NCI-H2107 treated with DMSO at 0.1 percent for 48 hours (cell line): Measurements from ENCODE around the gene CCDC178.
"Not testable (repeated sequence)": the region's sequence is repeated elsewhere in the genome, so short reads cannot be mapped to it uniquely, and the experiment has no call there.

Source experiments
- DNase-seq: peaks from one replicate; lab custom pipeline; 2025; ENCODE audit not compliant: unreplicated experiment; lab: John Stamatoyannopoulos, UW

Gene CCDC178

DNA sequence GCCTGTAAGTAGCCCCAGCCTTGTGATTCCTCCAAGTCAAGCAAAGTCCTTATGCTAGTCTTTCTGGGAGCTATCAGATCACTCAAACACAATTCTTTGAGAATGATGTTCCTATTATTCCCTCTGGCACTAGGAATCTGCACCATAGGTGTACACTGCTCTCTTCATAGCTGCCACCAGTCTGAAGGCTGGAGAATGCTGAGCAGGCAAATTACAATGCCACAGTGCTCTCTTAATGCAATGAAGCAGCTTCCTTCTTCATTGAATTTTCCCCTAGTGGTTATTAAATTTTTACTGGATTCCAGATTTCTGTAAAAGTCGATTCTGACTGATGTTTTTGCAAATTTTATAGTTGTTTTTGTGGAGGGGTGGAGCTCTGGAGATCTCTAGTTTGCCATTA is 84.8 kb downstream of the CCDC178 start:
- no peak for DNase-seq

DNA sequence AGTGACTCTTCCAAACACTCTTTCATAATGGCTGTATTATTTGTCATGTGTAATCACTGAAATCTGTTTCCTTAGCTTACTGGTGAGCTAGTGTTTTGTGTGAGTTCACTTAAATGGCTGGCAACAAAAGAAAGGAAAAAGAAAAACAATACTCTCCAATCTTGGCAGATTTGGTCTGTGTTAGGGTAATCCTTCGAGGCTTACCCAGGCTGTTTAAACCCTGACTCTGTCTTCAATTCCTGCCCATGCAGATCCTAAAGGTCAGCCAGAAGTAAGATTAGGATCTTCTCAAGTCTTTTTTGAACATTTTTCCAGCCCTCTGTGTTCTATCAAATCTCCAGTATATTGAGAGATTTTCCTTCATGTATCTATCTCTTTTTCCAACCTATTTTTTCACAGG is 85.3 kb downstream of the CCDC178 start:
- DNase-seq, result no peak

DNA sequence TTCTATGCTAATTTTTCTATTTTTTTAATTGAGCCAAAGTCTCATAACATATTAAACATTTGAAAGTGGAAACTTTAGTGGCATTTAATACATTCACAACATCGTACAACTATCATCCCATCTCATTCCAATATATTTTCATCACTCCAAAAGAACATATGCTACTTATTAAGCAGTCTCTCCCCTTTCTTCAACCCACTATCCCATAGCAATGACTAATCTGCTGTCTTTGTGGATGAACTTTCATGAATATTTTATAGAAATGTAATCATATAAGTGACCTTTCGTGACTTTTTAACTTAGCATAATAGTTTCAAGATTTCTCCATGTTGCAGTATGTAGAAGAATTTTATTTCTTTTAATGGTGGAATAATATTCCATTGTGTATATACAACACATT is 90.3 kb downstream of the CCDC178 start:
- DNase-seq, result no peak

- not testable (repeated sequence) for DNase-seq
These were observed 100.8 kb downstream of the CCDC178 start for GRCh38 chr18:33339733-33340132.

DNA sequence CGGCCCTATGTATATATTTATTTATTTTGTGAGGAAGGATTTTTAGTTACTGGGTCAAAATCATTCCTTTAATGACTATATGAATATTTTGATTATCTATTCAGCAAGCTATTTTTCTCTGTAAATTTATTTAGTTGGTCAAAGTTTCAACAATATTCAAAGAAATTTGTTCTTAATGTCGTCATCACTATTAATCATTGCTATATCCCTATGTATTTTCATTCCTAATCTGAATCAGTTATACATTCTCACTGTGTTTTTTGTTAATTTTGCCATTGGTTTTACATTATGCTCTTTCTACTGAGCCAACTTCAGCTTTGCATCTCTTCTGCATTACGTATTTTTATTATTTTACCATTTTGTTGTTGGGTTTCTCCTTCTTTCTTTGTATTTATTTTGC is 105.7 kb downstream of the CCDC178 start:
- DNase-seq, result no peak

DNA sequence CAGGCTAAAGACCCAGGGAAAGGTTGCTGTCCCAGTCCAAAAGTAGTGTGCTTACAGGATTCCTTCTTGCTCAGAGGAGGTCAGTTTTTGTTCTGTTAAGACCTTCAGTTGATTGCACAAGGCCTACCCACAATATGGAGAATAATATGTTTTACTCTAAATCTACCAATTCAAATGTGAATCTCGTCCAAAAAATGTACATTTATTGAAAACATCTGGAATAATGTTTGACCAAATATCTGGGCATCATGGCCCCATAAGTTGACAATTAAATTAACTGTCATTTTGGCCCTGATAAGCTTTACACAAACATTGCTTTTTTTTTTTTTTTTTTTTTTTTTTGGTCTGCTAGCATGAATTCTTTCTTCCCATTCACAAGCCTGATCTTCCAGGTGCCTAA is 109.8 kb downstream of the CCDC178 start:
- no peak for DNase-seq

DNA sequence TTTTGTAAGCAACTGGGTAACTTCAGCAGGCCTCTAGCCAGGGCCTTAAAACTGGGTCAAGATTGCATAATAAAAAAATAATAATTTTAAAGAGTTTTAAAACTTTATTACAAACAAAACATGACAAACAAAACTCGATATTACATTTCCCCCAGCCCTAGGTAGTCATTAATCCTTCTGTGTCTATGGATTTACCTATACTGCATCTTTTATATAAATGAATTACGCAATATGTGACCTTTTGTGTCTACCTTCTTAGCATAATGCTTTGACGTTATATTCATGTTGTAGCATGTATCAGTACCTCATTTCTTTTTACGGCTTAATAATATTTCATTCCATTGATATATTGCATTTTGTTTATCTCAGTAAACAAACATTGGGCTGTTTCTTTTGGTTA is 113.5 kb downstream of the CCDC178 start:
- DNase-seq, result no peak

DNA sequence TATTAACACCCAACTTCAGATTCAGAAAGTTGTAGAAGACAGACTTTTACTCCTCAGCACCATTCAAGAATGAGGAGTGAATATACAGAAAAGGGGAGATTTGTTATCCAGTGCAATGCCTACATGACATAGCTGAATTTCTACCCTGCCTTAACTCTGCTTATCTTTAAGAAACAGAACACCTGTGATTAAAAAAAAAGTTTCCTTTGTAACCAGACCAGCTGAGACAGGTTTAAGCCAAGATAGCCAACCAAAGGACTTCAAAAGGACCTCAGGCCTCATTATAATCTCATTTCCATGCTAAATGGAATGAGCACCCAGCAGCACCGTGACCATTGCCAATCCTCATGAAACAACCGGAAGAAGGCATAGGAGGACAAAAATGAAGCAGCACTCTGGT is 122.9 kb downstream of the CCDC178 start:
- no peak for DNase-seq

- DNase-seq, result no peak
These were observed 124.4 kb downstream of the CCDC178 start for GRCh38 chr18:33316146-33316587.

GRCh38 chr18:33307520-33307919 is 133.0 kb downstream of the CCDC178 start:
- DNase-seq, result no peak

GRCh38 chr18:33304277-33304676 is 136.2 kb downstream of the CCDC178 start:
- DNase-seq, result no peak

DNA sequence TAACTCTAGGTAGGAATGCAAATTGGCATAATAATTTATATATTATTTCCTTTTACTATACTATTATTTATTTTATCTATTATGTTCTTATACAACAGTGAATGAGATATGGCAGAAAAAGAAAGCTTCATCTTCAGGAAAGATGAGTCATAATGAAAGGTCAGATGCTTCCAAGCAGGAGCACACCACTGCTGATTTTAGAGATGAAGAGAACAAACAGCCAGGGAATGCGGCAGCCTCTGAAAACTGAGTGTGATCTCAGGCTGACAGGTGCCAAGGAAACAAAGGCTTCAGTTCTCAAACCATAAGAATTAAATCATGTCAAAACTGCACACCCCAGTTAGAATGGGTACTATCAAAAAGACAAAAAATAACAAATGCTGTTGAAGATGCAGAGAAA is 149.0 kb downstream of the CCDC178 start:
- no peak for DNase-seq

- no peak for DNase-seq
These were observed 152.3 kb downstream of the CCDC178 start for GRCh38 chr18:33288082-33288716.

DNA sequence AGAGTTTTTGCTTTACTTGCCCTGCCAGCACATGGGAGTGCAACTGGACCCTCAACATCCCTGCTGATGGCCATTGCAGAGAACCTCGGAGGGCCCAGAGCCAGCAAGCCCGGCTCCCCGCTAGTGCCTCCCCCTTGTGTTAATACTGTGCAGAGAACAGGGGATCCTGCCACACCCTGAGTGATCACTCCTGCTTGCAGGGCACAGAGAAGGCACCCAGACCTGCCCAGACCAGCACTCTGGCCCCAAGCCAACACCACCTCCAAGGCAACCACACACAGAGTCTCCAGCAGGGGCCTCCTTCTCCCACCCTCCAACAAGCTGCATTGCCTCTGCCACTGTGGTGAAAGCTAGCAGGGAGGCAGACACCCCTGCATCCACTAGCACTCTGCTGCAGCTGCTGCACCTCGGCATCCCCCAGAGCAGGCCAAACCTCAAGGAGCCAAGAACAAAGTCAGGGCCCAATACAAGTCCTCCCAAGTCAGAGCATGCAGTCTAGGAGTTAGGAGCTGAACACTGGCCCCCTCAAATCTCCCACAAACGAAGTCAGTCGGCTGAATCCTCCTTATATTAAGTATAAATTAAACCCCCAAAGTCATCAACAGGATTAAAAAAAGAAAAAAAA is 157.7 kb downstream of the CCDC178 start:
- DNase-seq, result no peak

DNA sequence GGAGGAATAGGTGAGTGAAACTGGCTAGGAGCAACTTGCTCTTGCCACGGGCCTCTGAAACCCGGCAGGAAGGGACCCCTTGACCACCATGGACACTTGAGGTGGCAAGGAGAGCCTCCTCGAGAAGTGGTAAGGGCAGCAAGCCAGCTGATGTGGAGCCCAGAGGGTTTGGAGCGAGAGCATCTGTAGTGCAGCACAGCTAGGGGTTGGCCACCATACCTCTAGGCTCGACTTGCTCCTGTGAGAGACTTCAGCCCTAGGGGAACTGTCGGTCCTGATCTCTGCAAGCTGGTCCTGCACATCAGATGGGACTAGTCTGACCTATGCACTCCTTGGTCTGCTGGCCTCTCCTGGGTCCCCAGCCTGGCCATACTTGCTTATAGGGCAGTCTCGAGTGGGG is 158.4 kb downstream of the CCDC178 start:
- DNase-seq, result no peak

DNA sequence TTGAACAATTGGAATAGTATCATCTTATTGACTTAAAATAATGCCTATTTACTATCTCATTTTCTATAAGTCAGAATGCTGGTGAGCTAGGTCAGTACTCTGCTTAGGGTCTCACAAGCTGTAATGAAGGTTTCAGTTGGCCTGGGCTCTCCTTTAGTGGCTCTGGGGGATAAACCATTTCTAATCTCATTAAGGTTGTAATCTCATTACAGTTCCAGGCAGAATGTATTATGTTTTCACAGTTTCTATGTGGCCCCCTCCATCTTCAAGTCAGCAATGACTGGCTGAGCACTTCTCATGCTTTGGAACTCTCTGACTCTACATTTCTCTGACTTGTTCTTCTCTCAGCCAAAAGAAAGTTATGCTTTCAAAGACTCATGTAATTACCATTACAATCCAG is 163.1 kb downstream of the CCDC178 start:
- DNase-seq, result no peak

- DNase-seq, result no peak
These were observed 164.7 kb downstream of the CCDC178 start for GRCh38 chr18:33275843-33276242.

- no peak for DNase-seq
These were observed 170.2 kb downstream of the CCDC178 start for GRCh38 chr18:33270297-33270696.

DNA sequence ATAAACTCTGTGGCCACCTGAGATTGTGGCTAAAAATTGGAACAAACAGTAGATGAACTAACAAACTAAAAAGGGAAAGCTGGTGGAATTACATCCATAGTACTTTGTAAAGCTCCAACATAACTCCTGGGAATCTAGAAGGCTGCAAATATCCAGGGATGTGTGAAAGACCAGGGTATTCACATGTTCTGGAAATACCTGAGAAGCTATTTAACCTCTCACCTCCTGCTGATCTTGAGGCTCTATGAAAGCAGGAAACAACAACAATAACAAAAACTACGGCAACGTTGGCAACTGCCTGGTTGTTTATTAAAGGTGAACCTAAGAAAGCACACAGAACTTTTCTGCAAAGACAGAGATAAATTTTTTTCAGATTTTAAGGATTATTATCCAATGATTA is 171.3 kb downstream of the CCDC178 start:
- no peak for DNase-seq

DNA sequence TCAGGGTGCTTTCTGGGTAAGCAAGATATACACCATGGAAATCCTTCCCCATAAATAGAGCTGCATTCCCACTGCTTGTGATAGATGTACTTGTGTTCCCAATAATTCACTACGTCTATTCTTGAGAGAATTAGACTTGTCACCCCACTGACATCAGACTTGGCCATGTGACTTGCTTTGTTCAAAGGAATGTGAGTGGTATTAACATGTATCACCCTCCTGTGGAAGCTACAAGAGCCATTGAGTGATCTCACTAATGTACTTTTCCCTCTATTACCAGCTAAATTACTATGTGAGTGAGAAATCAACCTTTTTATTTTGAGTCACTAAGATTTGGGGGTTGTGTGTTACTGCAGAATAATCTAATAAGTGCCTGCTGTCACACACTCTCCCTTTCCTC is 176.0 kb downstream of the CCDC178 start:
- no peak for DNase-seq

GRCh38 chr18:33239298-33239697 is 201.2 kb downstream of the CCDC178 start:
- DNase-seq, result no peak

GRCh38 chr18:33232318-33232626 is 208.2 kb downstream of the CCDC178 start:
- no peak for DNase-seq
